Activated CD4-positive, alpha-beta T cell treated with anti-CD3 and anti-CD28 coated beads, Interleukin-2, Interleukin-6, amounts not matched to agents 100 ng/mL and 50 ng/mL, durations not matched to agents 16 hours and 8 hours (primary cell): Measurements from ENCODE around the gene ANKH.

Source experiments
- DNase-seq: peaks from one replicate; pipeline ENCODE4 v3.0.0-alpha.2; 2020

ANKH gene

DNA sequence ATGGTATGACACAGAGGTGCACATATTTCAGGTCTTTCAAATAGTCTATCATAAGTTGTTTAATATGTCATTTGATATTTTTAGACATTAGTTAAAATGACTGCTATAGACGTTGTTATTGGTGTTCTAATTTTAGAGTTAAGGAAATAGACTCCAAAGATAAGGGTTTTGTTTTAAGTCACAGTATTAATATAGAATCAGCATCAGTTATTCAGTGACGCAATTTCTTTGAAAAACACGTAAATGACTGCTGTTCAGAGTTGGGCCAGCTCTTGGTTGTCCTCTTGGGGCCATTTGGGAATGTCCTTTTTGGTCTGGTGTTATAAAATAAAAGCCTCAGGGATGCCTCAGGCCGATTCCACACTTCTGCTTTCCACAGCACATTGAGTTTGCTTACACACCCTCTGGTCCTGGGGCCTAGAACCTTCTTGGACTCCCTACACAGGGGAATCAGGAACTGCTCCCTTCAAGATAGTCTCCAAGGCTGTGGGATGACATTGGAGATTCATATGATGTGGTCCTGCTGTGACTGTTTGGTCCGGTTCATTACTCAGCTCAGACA lies 192.7 kb downstream of the ANKH start:
- DNase-seq = no peak

GRCh38 chr5:14676320-14676719 lies 195.3 kb downstream of the ANKH start:
- peak; percentile 56 for DNase-seq

GRCh38 chr5:14675865-14676300 lies 195.7 kb downstream of the ANKH start:
- DNase-seq = peak; percentile 29

DNA sequence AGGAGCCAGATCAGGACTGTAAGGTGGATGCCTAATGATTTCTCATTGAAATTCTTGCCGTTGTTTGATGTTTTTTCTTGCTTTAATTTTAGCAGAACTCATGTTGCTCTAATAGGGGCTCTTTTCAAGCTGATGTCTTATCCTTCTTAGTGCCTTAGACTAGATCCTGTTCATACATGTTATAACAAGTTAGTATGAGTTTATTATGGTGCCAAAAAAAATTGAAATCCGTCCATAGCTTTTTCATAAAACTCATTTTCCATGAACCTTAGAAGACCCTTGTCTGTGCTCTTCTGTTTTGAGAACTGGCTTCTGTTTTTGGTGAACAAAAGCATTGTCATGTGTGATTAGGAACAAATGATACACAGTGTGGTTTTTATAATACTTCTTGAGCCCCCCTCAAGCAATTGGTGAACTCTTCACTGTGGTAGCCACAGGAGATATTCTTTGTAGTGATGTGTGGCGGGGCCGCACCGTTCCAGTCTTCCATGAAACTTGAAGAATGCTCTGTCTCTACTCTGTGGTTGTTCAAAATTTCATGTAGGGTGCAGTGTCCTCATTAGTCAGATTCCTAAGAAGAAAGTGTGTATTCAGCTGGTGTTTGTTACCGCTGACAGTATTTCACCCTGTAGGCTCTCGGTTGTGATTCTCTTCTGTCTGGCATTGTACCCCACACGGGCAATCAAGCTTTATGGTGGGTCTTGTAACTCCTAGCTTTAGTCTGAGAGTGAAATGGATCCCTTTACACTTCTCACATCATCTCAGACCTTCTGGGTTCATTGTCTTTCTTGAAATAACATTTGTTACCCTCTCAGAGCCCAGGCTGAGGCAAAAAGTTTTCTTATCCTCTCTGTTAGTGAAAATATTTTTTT lies 196.4 kb downstream of the ANKH start:
- DNase-seq = no peak

- no peak for DNase-seq
These were observed 198.1 kb downstream of the ANKH start for GRCh38 chr5:14673443-14673842.

- DNase-seq = no peak
These were observed 198.8 kb downstream of the ANKH start for GRCh38 chr5:14672484-14673394.

- DNase-seq = no peak
These were observed 199.5 kb downstream of the ANKH start for GRCh38 chr5:14672082-14672481.

DNA sequence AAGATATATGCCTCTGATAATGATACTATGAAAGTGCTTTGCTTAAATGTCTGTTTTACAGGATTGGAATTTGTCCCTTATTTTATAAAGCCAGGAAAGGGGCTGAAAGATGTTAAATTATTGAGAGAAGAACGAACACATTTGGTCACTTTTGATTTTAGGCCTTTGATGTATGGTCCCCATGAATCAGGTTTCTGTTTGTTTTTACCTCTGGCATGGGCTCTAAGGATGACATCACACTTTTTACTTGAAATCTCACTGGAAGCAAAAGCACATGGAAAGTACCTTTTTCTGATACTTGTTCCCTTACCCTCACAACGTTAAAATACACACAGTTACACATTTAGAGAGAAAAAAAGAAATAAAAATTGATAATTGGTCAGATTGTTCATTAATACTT lies 200.2 kb downstream of the ANKH start:
- peak; percentile 56 for DNase-seq

DNA sequence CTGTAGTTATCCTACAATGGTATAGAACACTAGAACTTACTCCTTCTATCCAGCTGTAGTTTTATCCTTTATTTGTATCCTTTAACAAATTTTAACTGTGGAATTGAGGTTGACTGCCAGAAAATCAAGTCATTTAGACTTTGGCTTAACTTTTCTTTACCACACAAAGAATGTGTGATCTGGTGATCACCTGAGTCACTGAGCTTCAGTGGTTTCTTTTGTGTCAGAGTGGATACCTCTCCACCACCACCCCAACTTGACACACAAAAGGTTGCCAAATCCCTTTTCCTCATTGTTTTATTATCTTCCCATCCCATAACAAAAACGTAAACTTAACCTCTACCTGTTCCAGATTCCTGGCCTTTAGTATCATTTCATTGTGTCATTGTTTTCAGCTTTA lies 201.6 kb downstream of the ANKH start:
- DNase-seq = peak; percentile 40

DNA sequence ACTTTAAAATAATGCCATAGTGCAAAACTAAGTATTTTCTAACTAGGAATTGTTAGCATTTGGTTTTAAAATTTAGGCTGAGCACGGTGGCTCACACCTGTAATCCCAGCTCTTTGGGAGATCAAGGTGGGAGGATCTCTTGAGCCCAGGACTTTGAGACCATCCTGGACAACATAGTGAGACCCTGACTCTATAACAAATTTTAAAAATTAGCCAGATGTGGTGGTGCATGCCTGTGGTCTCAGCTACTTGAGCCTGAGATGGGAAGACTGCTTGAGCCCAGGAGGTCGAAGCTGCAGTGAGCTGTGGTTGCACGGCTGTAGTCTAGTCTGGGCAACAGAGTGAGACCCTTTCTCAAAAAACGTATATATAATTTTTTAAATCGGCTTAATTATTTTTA lies 202.2 kb downstream of the ANKH start:
- no peak for DNase-seq

GRCh38 chr5:14668181-14668591 lies 203.4 kb downstream of the ANKH start:
- peak; percentile 52 for DNase-seq

DNA sequence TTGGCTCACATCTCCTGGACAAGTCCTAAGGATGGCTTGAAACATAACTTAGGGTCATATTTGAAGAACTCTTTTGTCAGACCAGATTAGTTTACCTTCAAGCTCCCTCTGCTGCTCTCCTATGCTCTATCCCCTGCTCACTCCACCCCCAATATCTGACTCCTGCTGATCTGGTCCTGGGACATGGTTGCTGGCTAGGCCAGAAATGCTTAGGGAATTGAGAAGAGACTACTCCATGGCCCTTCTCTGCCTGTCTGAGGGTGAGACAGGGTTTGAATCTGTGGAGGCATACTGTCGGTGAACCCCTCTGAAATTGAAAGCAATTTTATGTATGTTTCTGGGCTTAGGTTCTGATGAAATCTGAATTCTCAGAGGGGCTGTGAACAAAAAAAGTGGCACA lies 203.8 kb downstream of the ANKH start:
- no peak for DNase-seq

DNA sequence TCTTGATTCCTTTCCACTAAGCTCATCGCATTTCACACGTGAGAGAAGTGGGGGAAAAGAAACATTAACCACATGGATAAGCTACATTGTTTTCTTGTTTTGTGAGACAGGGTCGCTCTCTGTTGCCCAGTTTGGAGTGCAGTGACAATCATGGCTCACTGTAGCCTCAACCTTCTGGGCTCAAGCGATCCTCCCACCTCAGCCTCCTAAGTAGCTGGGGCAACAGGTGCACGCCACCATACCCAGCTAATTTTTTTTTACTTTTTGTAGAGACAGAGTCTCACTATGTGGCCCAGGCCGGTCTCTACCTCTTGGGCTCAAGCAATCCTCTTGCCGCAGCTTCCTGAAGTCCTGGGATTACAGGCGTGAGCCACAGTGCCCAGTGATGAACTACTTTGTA lies 204.3 kb downstream of the ANKH start:
- DNase-seq = no peak

DNA sequence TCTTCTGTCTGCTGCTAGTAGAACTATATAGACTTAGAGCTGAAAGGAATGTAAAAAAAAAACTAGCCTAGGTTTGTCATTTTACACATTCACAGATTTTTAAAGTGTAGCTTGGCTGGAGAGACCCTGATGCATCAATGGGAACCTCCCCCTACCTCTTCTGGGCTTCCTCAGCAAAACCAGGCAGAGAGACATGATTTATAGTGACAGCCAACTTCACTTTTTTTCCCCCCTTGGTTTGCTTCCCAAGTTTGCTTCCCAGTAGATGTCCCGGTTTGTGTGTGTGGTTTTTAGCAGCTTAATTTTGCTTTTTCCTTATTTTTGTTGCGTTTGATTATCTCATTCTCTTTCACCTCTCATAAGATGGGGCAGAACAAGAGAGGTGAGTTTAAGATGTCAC lies 205.2 kb downstream of the ANKH start:
- DNase-seq = no peak

GRCh38 chr5:14665949-14666348 lies 205.6 kb downstream of the ANKH start:
- peak; percentile 70 for DNase-seq

- peak; percentile 49 for DNase-seq
These were observed 206.3 kb downstream of the ANKH start for GRCh38 chr5:14665101-14665822.

- DNase-seq = peak; percentile 96
These were observed 207.1 kb downstream of the ANKH start, which contains the start of gene OTULIN for GRCh38 chr5:14664270-14665100. OTULIN (plus strand) TSS chr5:14664718; CDS start chr5:14664826, 108 bp downstream.

- peak; percentile 32 for DNase-seq
These were observed 207.8 kb downstream of the ANKH start for GRCh38 chr5:14663734-14664269.

GRCh38 chr5:14662721-14663260 lies 208.8 kb downstream of the ANKH start:
- no peak for DNase-seq

DNA sequence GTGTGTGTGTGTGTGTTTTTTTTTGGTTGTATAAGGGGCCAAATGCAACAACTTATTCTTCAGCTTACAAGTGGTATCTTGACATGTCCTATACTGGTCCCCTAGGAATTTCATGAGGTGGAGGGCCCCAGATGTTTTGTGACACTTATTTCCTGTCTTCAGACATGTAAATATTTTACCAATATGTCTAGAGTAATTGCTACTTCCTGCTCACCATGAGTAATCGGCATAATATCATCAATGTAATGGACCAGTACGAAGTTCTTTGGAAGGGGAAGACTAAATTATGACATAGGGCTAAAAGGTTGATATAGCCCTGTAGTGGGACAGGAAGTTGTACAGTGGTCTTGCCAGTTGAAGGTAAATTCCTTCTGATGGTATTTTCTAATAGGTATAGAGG lies 210.7 kb downstream of the ANKH start:
- no peak for DNase-seq
